Measurements from ENCODE around the gene BLOC1S6. TPM values are rescaled to one million over a fixed set of nuclear protein-coding genes. Genes with fewer than 3 reads are reported as not detected.

The BLOC1S6 gene
- total and polyA plus RNA-seq, 9 of the 15 experiments (the other 6 are each of a cell fraction or from before 2014, with no cell fraction given) = 18.2 to 72.4 (median 38.4) TPM

DNA sequence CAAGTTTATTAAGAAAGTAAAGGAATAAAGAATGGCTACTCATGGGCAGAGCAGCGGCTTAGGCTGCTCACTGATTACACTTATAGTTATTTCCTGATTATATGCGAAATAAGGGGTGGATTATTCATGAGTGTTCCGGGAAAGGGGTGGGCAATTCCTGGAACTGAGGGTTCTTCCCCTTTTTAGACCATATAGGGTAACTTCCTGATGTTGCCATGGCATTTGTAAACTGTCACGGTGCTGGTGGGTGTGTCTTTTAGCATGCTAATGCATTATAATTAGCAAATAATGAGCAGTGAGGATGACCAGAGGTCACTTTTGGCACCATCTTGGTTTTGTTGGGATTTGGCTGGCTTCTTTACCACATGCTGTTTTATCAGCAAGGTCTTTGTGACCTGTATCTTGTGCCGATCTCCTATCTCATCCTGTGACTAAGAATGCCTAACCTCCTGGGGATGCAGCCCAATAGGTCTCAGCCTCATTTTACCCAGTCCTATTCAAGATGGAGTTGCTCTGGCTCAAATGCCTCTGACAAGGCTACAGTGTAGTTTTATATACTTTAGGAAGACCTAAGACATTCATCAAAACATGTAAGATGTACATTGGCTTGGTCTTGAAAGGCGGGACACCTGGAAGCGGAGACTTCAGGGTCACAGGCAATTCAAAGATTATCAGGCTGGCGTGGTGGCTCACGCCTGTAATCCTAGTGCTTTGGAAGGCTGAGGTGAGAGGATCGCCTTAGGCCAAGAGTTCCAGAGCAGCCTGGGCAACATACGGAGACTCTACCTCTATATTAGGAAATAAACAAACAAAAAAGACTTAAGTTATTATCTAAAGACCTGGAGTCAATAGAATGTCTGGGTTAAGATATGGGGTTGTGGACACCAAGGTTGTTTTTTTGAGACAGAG is 3.2 kb upstream of the BLOC1S6 start (continued):
- TF ChIP-seq MTA1 (IDR thresholded peaks at IDR 0.05; ENCODE audit: borderline replicate concordance) = 0 out of 2 replicates have a peak, but pooled peaks have one; percentile 46
- TF ChIP-seq RAD51 (IDR thresholded peaks at IDR 0.05; ENCODE audit: borderline replicate concordance, low read depth) = no peak
- no peak for TF ChIP-seq HNRNPH1 (optimal IDR thresholded peaks at IDR 0.05; ENCODE audit: low read depth, low read length)
- no peak for TF ChIP-seq BDP1 (IDR thresholded peaks at IDR 0.05; ENCODE audit: insufficient read depth, insufficient read length)
- no peak for TF ChIP-seq CBX8 (IDR thresholded peaks at IDR 0.05; ENCODE audit: borderline replicate concordance, extremely low read depth, low read depth, low read length, poor library complexity, severe bottlenecking)
- TF ChIP-seq FOS (IDR thresholded peaks at IDR 0.05; ENCODE audit: extremely low read depth, insufficient read length) = no peak
- TF ChIP-seq RUNX1 (IDR thresholded peaks at IDR 0.05; ENCODE audit: low read depth) = no peak
- peak; percentile 99 for TF ChIP-seq ZNF589 (CRISPR knock-in tag; IDR thresholded peaks at IDR 0.05; ENCODE audit: low read depth)
- TF ChIP-seq, protein P1, sequence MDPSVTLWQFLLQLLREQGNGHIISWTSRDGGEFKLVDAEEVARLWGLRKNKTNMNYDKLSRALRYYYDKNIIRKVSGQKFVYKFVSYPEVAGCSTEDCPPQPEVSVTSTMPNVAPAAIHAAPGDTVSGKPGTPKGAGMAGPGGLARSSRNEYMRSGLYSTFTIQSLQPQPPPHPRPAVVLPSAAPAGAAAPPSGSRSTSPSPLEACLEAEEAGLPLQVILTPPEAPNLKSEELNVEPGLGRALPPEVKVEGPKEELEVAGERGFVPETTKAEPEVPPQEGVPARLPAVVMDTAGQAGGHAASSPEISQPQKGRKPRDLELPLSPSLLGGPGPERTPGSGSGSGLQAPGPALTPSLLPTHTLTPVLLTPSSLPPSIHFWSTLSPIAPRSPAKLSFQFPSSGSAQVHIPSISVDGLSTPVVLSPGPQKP (CRISPR knock-in tag; IDR thresholded peaks at IDR 0.05) = no peak
- no peak for TF ChIP-seq ETV6 (IDR thresholded peaks at IDR 0.05; ENCODE audit: borderline replicate concordance in 1 of 2, low read depth in 2 of 2, low read length in 1 of 2)
- no peak for TF ChIP-seq ETV6 (CRISPR knock-in tag; IDR thresholded peaks at IDR 0.05; ENCODE audit: borderline replicate concordance)
- no peak for TF ChIP-seq MYC (IDR thresholded peaks at IDR 0.05; ENCODE audit: low read depth, low read length)
- TF ChIP-seq MYC (CRISPR knock-in tag; IDR thresholded peaks at IDR 0.05; ENCODE audit: borderline replicate concordance, low read depth) = peak; percentile 92
- no peak for TF ChIP-seq TFAM (CRISPR knock-in tag; conservative IDR thresholded peaks at IDR 0.05)
- TF ChIP-seq ATF1 (CRISPR knock-in tag; IDR thresholded peaks at IDR 0.05) = no peak
- peak; percentile 78 for TF ChIP-seq ATF1 (tag; IDR thresholded peaks at IDR 0.05)
- TF ChIP-seq NR1H2 (CRISPR knock-in tag; IDR thresholded peaks at IDR 0.05) = no peak
- peak; percentile 17 for TF ChIP-seq ZFP36 (IDR thresholded peaks at IDR 0.05; ENCODE audit: low read depth, low read length, partially characterized antibody)
- TF ChIP-seq, protein P2, sequence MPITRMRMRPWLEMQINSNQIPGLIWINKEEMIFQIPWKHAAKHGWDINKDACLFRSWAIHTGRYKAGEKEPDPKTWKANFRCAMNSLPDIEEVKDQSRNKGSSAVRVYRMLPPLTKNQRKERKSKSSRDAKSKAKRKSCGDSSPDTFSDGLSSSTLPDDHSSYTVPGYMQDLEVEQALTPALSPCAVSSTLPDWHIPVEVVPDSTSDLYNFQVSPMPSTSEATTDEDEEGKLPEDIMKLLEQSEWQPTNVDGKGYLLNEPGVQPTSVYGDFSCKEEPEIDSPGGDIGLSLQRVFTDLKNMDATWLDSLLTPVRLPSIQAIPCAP (CRISPR knock-in tag; IDR thresholded peaks at IDR 0.05; ENCODE audit: borderline replicate concordance) = no peak
- TF ChIP-seq SP2 (IDR thresholded peaks at IDR 0.05; ENCODE audit: extremely low read depth, low read depth, low read length, poor library complexity, severe bottlenecking) = no peak
- TF ChIP-seq MCM7 (IDR thresholded peaks at IDR 0.05) = no peak
- no peak for TF ChIP-seq ZNF282 (CRISPR knock-in tag; IDR thresholded peaks at IDR 0.05)
- peak; percentile 93; the same call in 1 of the 2 replicates for TF ChIP-seq GABPB2 (CRISPR knock-in tag; conservative IDR thresholded peaks at IDR 0.05)
- 0 out of 2 replicates have a peak, but pooled peaks have one; percentile 80 for TF ChIP-seq HMG20B (CRISPR knock-in tag; IDR thresholded peaks at IDR 0.05)
- no peak for TF ChIP-seq HNRNPLL (IDR thresholded peaks at IDR 0.05; ENCODE audit: low read depth, low read length, poor library complexity, severe bottlenecking)

Measured in K562 (cell line).